ENCODE results near the gene GRID2.
"Not testable (repeated sequence)": the region's sequence is repeated elsewhere in the genome, so short reads cannot be mapped to it uniquely, and the experiment has no call there.

Gene GRID2

DNA sequence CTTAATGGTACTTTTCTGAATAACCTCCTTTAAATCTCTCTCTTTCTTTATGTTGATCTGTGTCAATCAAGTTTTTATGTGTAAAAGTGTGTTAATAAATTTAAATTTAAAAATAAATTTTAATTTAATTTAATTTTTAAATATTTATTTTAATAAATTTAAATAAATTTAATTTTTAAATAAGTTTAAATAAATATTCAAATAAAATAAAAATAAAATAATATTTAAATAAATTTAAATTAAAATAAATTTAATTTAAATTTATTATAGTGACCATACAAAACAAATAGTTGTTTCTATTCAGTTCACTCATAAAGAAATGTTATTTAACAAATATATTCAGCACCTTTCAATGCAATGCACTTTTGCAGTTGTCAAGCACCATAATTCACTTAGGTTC, 146.9 kb downstream of the GRID2 start:
- no peak overlapping the region for H3K4me3 ChIP-seq (ENCODE audit: low read length)
- no peak for DNase-seq (ENCODE audit: low read depth)
- TF ChIP-seq, protein P1, sequence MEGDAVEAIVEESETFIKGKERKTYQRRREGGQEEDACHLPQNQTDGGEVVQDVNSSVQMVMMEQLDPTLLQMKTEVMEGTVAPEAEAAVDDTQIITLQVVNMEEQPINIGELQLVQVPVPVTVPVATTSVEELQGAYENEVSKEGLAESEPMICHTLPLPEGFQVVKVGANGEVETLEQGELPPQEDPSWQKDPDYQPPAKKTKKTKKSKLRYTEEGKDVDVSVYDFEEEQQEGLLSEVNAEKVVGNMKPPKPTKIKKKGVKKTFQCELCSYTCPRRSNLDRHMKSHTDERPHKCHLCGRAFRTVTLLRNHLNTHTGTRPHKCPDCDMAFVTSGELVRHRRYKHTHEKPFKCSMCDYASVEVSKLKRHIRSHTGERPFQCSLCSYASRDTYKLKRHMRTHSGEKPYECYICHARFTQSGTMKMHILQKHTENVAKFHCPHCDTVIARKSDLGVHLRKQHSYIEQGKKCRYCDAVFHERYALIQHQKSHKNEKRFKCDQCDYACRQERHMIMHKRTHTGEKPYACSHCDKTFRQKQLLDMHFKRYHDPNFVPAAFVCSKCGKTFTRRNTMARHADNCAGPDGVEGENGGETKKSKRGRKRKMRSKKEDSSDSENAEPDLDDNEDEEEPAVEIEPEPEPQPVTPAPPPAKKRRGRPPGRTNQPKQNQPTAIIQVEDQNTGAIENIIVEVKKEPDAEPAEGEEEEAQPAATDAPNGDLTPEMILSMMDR (IDR thresholded peaks at IDR 0.05; ENCODE audit: insufficient read depth, low read depth, low read length, missing control alignments) = no peak

- H3K4me3 ChIP-seq (ENCODE audit: low read length) = no peak overlapping the region
- TF ChIP-seq, protein P1 (IDR thresholded peaks at IDR 0.05; ENCODE audit: insufficient read depth, low read depth, low read length, missing control alignments) = no peak
- DNase-seq (ENCODE audit: low read depth) = peak; percentile 20
These were observed 148.0 kb downstream of the GRID2 start for GRCh38 chr4:92451782-92452181.

DNA sequence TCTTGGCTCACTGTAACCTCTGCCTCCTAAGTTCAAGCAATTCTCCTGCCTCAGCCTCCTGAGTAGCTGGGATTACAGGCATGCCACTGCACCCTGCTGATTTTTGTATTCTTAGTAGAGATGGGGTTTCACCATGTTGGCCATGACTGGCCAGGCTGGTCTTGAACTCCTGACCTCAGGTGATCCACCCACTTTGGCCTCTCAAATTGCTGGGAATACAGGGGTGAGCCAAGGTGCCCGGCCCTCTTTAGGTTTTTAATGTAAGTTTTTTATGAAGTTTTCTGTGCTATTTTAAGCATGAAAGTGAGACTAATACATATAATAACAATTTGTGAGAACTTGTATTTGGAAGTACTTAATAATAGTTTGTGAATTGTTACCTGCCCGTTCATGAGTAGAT, 148.6 kb downstream of the GRID2 start:
- not testable (repeated sequence) for H3K4me3 ChIP-seq (ENCODE audit: low read length)

GRCh38 chr4:92455329-92455839, 151.6 kb downstream of the GRID2 start:
- no peak for DNase-seq (ENCODE audit: low read depth)
- no peak overlapping the region for H3K4me3 ChIP-seq (ENCODE audit: low read length)
- TF ChIP-seq, protein P1 (IDR thresholded peaks at IDR 0.05; ENCODE audit: insufficient read depth, low read depth, low read length, missing control alignments) = no peak

More for the DNA sequence above, 148.6 kb downstream of the GRID2 start:
- DNase-seq (ENCODE audit: low read depth) = not testable (repeated sequence)

DNA sequence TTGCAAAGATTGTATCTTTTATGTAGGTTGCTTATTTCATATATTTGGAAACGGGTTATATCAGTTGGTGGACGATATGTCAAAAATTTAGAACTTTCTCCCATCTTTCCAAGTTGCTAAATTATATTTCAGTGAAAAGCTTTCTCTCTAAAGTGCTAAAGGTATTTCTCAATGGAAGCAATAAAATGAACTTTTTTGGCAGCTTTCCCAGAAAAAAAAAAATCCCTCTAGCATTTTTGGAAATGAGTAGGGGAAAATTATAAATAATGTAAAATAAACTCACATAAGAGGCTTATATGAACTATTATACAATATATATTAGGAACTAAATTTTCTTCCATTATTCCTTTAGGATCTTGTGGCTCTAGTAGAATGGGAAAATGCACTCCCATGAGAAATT, 152.2 kb downstream of the GRID2 start:
- TF ChIP-seq, protein P1 (IDR thresholded peaks at IDR 0.05; ENCODE audit: insufficient read depth, low read depth, low read length, missing control alignments) = no peak

DNA sequence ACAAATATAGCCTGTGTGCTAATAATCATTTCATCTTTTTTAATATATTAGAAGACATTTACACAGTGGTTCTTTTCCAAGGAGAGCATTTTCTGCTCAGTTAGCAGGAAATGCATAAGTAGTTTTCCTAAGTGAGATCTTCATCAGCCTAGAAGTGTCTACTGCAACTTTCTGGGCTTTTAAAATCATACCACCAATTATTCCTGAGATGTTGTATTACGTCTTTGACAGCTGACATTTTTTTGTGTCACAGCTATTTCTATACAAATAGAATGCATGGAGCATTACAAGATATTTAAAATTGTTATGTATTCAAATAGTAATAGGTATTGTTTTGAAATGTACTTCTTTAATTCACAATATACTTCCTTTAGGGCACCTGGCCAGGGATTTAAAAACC, 158.0 kb downstream of the GRID2 start:
- TF ChIP-seq, protein P1 (IDR thresholded peaks at IDR 0.05; ENCODE audit: insufficient read depth, low read depth, low read length, missing control alignments) = no peak
- DNase-seq (ENCODE audit: low read depth) = no peak
- no peak overlapping the region for H3K4me3 ChIP-seq (ENCODE audit: low read length)

More for the DNA sequence above, 152.2 kb downstream of the GRID2 start:
- no peak overlapping the region for H3K4me3 ChIP-seq (ENCODE audit: low read length)
- DNase-seq (ENCODE audit: low read depth) = no peak

- TF ChIP-seq, protein P1 (IDR thresholded peaks at IDR 0.05; ENCODE audit: insufficient read depth, low read depth, low read length, missing control alignments) = no peak
- H3K4me3 ChIP-seq (ENCODE audit: low read length) = no peak overlapping the region
- DNase-seq (ENCODE audit: low read depth) = peak; percentile 15
These were observed 173.5 kb downstream of the GRID2 start for GRCh38 chr4:92477298-92477697.
